Psoas muscle (tissue), 8 donors: ENCODE data around the gene RBMX. TPM values are rescaled to one million over a fixed set of nuclear protein-coding genes. Genes with fewer than 3 reads are reported as not detected.

Source experiments
- ATAC-seq, 4 donors: fragments of 200-7000 bp; cut with Tn5 transposase; one replicate each; pipeline ENCODE4 v1.9.1; 2020; ENCODE audit warnings: moderate library complexity in 3 of 4, mild to moderate bottlenecking in 2 of 4
- DNase-seq, 2 donors: peaks; one replicate each; pipeline ENCODE4 v3.0.0-alpha.2; 2020
- H3K27ac ChIP-seq: fragments of 200-600 bp; one replicate; pipeline ENCODE4 v1.8.0; 2022
- H3K27me3 ChIP-seq, 3 donors: fragments of 200-600 bp in 1 of 3; one replicate each; pipeline versions ENCODE4 v1.6.1 to v1.8.0; 2013 to 2022; ENCODE audit warnings: low read length in 2 of 3, mild to moderate bottlenecking in 2 of 3, moderate library complexity in 1 of 3; ENCODE audit not compliant: insufficient read depth in 3 of 3
- H3K36me3 ChIP-seq, 2 donors: fragments of 200-600 bp in 1 of 2; one replicate each; pipeline versions ENCODE4 v1.6.1 to v1.8.0; 2013 to 2022; ENCODE audit warnings: low read depth in 1 of 2, mild to moderate bottlenecking in 1 of 2, moderate library complexity in 1 of 2; ENCODE audit not compliant: insufficient read depth in 1 of 2
- H3K4me1 ChIP-seq: fragments of 200-600 bp; one replicate; pipeline ENCODE4 v1.8.0; 2022
- H3K4me3 ChIP-seq: fragments of 200-600 bp; one replicate; pipeline ENCODE4 v1.8.0; 2022; ENCODE audit warnings: mild to moderate bottlenecking
- H3K9me3 ChIP-seq: fragments of 200-600 bp; one replicate; pipeline ENCODE4 v1.8.0; 2022
- WGBS, 3 donors: extraction: QIAGEN DNeasy Blood & Tissue Kit; methylation state at CpG; one replicate each; pipeline versions ENCODE4 v1.1.6 to v1.1.7; 2013; 5-methylcytosine and 5-hydroxymethylcytosine counted together
- intact Hi-C, 2 donors: fragments of 100-400 bp; cut with DNase I; formaldehyde crosslinking; loops; one replicate each; pipeline versions ENCODE4 v1.11.0 to v1.14.2; 2022
- polyA plus RNA-seq, 3 donors: library from polyadenylated mRNA; stranded (reverse); fragments of 200-250 nt; gene quantifications; one replicate each; pipeline ENCODE4 v1.2.3, GENCODE V29; 2013
- total RNA-seq, 4 donors: library from RNA; stranded (reverse); fragmentation: NEBNext Ultra II Directional in 2 of 4; extraction: Animal tissue kit (Norgen Biotek cat#: 25700) in 2 of 4; gene quantifications; one replicate each; pipeline versions ENCODE4 v1.2.1 to v1.2.4, GENCODE V29; 2021 to 2023
- TF ChIP-seq, protein P1 (sequence below): fragments of 200-600 bp; IDR thresholded peaks from one replicate; pipeline ENCODE4 v1.8.0; 2022; ENCODE audit warnings: antibody characterized with exemption
- donor health status: healthy with polysubstance abuse.
- donor health status: DM: no; HTN: no; CAD: no; lungs with moderate emphysema.
- donor health status: Bipolar disorder and iron deficiency.
- donor health status: healthy.
- donor health status: DM: yes; HTN: yes; CAD: no.
- donor health status: DM: no; HTN: no; CAD: no.
- donor health status: DM: no; HTN: no; CAD: no.
- donor health status: DM: yes; HTN: yes; CAD: no.

Gene RBMX
- total and polyA plus RNA-seq, 7 donors: 67.9 to 131 (median 98.9) TPM

DNA sequence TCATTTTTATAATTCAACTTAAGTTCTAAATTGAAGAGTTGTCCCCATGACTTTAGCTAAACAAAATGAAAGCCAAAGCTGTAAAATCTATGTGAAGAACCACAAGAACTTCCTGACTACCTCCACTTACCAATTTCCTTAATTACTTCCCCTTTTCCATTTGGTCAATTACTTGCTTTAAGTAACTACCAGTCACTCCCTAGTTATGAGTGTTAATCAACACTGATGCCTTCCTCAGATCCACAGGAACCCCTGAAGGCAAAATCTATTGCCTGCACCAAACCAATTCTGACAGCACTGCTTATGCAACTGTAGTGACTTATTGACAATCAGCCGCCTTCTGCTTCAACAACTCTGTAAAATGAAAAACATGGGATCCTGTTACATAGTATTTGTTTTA is 10.5 kb downstream of the RBMX start:
- DNase-seq: no peak
- no peak for ATAC-seq
- Histone ChIP-seq H3K27me3 (no peaks in the 10 kb centered on the region), H3K27ac (no peak overlapping the region), H3K4me1 (no peaks in the 10 kb centered on the region), H3K36me3 (peaks cover 0 to 74% of the 10 kb centered on the region in 2 donors), H3K9me3 (no peaks in the 10 kb centered on the region), H3K4me3 (no peak overlapping the region)
- TF ChIP-seq, protein P1, sequence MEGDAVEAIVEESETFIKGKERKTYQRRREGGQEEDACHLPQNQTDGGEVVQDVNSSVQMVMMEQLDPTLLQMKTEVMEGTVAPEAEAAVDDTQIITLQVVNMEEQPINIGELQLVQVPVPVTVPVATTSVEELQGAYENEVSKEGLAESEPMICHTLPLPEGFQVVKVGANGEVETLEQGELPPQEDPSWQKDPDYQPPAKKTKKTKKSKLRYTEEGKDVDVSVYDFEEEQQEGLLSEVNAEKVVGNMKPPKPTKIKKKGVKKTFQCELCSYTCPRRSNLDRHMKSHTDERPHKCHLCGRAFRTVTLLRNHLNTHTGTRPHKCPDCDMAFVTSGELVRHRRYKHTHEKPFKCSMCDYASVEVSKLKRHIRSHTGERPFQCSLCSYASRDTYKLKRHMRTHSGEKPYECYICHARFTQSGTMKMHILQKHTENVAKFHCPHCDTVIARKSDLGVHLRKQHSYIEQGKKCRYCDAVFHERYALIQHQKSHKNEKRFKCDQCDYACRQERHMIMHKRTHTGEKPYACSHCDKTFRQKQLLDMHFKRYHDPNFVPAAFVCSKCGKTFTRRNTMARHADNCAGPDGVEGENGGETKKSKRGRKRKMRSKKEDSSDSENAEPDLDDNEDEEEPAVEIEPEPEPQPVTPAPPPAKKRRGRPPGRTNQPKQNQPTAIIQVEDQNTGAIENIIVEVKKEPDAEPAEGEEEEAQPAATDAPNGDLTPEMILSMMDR: no peak
- 76 to 81% (median 77%) methylated on average over 1 of the region's 1 CpG for WGBS, 3 donors
- intact Hi-C loops: no loop called here

DNA sequence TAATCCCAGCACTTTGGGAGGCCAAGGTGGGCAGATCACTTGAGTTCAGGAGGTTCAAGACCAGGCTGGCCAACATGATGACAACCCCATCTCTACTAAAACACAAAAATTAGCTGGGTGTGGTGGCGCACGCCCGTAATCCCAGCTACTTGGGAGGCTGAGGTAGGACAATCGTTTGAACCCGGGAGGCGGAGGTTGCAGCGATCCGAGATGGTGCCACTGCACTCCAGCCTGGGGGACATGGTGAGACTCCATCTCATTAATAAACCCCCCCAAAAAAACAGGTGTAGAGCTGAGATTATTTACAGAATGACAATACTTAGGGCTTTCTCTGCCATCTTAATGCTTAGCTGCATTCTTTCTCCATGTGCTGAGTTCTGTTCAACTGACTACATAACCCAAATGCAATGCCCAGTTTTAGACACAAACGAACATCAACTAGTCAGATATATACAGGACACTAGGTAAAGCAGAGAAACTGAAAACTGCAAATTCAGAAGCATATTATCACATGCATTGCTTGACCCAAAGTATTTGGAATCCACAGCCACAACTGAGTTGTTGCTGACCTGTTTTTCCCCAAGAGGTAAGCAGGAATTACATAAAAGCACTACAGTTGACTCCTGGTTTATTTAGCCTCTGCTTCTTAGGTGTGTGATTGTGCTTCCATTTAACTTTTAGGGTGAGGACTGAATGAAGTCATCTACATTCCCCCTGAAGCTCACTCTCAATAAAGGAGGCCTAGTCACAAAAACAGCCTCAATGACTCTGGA is 12.1 kb downstream of the RBMX start:
- ATAC-seq (no peak), DNase-seq (no peak)
- Histone ChIP-seq H3K27me3 (no peaks in the 10 kb centered on the region), H3K4me1 (no peaks in the 10 kb centered on the region), H3K9me3 (no peaks in the 10 kb centered on the region), H3K27ac (no peak overlapping the region), H3K36me3 (peaks cover 0 to 67% of the 10 kb centered on the region in 2 donors), H3K4me3 (no peak overlapping the region)
- TF ChIP-seq, protein P1: no peak
- WGBS, 3 donors: 86 to 89% (median 88%) methylated on average over 9 of the region's 9 CpGs
- intact Hi-C loops: no loop called here

DNA sequence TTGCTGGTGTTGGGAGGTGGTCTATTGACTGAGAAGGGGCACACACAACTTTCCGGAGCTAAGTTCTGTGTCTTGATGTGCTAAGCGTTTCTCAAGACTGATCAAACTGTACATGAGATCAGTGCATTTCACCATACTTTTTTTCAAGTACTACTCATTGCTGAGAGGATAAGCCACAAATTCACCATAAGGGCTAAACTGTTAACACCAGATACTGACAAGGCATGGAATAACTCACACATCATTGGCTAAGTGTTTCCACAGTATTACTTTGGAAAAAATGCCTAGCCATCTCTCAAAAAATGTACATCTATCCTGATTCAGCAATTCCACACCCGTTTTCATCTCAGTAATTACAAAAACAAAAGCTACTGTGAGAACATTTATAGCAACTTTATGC is 13.0 kb downstream of the RBMX start:
- H3K9me3 ChIP-seq: no peaks in the 10 kb centered on the region
- H3K4me3 ChIP-seq: no peak overlapping the region
- no peaks in the 10 kb centered on the region for H3K4me1 ChIP-seq
- 44 to 68% (median 48%) methylated on average over 3 of the region's 3 CpGs for WGBS, 3 donors
- no peaks in the 10 kb centered on the region for H3K27me3 ChIP-seq
- H3K27ac ChIP-seq: peak overlapping the region; percentile 41
- H3K36me3 ChIP-seq: peaks cover 0 to 67% of the 10 kb centered on the region in 2 donors
- no peak for DNase-seq
- TF ChIP-seq, protein P1: no peak
- intact Hi-C loops: no loop called here
- ATAC-seq: peak; percentile 4 to 18 (median 10)

DNA sequence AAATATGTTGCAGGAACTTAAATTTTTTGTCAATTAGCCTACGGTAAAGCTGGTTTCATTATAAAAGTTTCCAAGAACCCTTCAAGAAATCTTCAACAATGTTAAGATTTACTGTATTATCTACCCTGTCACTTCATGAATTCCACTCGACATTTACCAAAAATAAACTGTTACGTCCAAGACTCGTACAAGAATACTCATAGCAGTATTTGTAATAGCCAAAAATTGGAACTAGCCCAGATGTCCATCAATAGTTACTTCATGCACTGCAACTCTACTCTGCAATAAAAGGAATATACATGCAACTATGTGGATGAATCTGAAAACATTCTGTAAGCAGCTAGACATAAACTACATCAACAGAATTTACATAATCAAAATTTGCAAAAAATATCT is 13.4 kb downstream of the RBMX start:
- peaks cover 0 to 67% of the 10 kb centered on the region in 2 donors for H3K36me3 ChIP-seq
- intact Hi-C loops: no loop called here

More for the DNA sequence above, 13.4 kb downstream of the RBMX start:
- Histone ChIP-seq H3K4me1 (no peaks in the 10 kb centered on the region), H3K27ac (peak overlapping the region; percentile 41), H3K27me3 (no peaks in the 10 kb centered on the region), H3K4me3 (no peak overlapping the region), H3K9me3 (no peaks in the 10 kb centered on the region)
- 33 to 60% (median 36%) methylated on average over 4 of the region's 4 CpGs for WGBS, 3 donors
- peak; percentile 32 to 77 (median 72) for ATAC-seq
- no peak for DNase-seq
- TF ChIP-seq, protein P1: no peak
